ENCODE results near the gene LAMTOR4. TPM values are rescaled to one million over a fixed set of nuclear protein-coding genes. Genes with fewer than 3 reads are reported as not detected.

LAMTOR4 gene
- total and polyA plus RNA-seq, 2 of the 13 experiments (the other 11 are each of a cell fraction or from before 2014, with no cell fraction given), result 115 to 118 TPM

DNA sequence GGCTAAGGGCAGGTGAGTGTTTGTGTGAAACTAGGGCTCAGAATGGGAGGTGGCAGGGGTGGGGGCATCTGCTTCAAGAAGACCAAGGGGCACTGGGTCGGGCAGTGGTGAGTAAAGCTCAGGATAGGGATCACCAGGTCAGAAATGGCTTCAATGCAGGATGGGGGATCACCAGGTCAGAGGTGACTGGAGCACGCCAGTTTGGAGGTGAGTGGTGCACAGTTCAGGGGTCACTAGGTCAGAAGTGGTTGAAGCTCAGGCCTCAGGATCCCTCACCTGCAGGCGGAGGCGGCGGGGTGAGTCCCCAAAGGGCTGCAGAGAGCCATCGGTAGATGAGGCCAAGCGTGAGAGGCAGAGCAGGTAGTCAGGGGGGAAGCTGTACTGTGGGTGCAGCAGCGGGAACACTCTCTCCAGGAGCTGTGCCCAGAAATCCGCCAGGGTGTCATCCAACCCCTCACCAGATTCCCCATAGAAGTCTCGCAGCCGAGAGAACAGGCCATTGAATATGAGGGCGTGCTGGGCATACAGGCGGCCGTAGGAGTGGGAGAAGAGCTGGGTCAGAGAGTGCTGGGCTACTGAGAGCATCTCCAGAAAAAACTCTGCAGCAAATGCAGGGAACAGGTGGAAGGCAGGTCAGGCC is 26.7 kb downstream of the LAMTOR4 start:
- no peak overlapping the region for H3K9ac ChIP-seq (ENCODE audit: insufficient read depth, low read depth, low read length)
- H3K9me3 ChIP-seq (ENCODE audit: low read length), result no peaks in the 10 kb centered on the region
- H3K4me3 ChIP-seq (replicated peaks in 1 of 3; ENCODE audit: insufficient read depth in 1 of 3, low read depth in 2 of 3, low read length in 3 of 3), result no peak overlapping the region
- ATAC-seq, result no peak
- H3K4me1 ChIP-seq (ENCODE audit: insufficient read depth, low read length), result peaks cover 21% of the 10 kb centered on the region
- whole genome bisulfite sequencing (ENCODE audit: low lambda C conversion rate), result 76% methylated on average over 14 of the region's 14 CpGs
- H2AFZ ChIP-seq (ENCODE audit: low read length), result no peak overlapping the region
- H4K20me1 ChIP-seq (ENCODE audit: insufficient read depth, low read length), result no peaks in the 10 kb centered on the region
- in situ Hi-C loops (cut with HindIII; ENCODE audit: extremely low pct_ligation_motif_present, low pct_unique_long_range_greater_than_20kb), result no loop called here
- H3K27me3 ChIP-seq (ENCODE audit: control insufficient read depth in 1 of 2, insufficient read depth in 2 of 2, low read length in 2 of 2), result peaks cover 1 to 15% of the 10 kb centered on the region in 2 experiments; a peak in 3 of 5 replicates
- H3K79me2 ChIP-seq (ENCODE audit: insufficient read depth, low read length), result no peaks in the 10 kb centered on the region
- POLR2A ChIA-PET, result interaction anchor here (0.6 kb wide), 1 partner anchor 67 kb away, joined by 3 read pairs; no protein-coding TSS in a partner anchor
- H3K4me2 ChIP-seq (ENCODE audit: low read depth, low read length), result no peak overlapping the region
- no TSS peak for BruUV-seq (replicated peaks)
- FAIRE-seq, result no peak
- TF ChIP-seq ZNF761 (CRISPR knock-in tag; conservative IDR thresholded peaks at IDR 0.05), result no peak
- no peak for TF ChIP-seq ZNF292 (CRISPR knock-in tag; IDR thresholded peaks at IDR 0.05; ENCODE audit: borderline replicate concordance, low read depth)
- no peak for TF ChIP-seq TMF1 (CRISPR knock-in tag; IDR thresholded peaks at IDR 0.05; ENCODE audit: low read depth)
- no peak for TF ChIP-seq ZNF839 (CRISPR knock-in tag; IDR thresholded peaks at IDR 0.05; ENCODE audit: borderline replicate concordance)
- no peak for TF ChIP-seq MATR3 (CRISPR knock-in tag; IDR thresholded peaks at IDR 0.05)
- TF ChIP-seq ZKSCAN1 (IDR thresholded peaks at IDR 0.05; ENCODE audit: low read length), result no peak
- TF ChIP-seq KDM4B (CRISPR knock-in tag; IDR thresholded peaks at IDR 0.05), result no peak
- no peak for TF ChIP-seq NFIC (IDR thresholded peaks at IDR 0.05; ENCODE audit: low read length)
- no peak for TF ChIP-seq SP5 (CRISPR knock-in tag; IDR thresholded peaks at IDR 0.05; ENCODE audit: borderline replicate concordance, low read depth)
- TF ChIP-seq, protein P1, sequence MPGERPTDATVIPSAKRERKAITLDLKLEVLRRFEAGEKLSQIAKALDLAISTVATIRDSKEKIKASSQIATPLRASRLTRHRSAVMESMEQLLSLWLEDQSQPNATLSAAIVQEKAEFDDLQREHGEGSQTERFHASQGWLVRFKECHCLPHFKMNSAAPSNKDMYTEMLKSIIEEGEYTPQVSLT (CRISPR knock-in tag; IDR thresholded peaks at IDR 0.05; ENCODE audit: borderline replicate concordance, low read depth), result no peak
- no peak for TF ChIP-seq RELA (CRISPR knock-in tag; IDR thresholded peaks at IDR 0.05)
- no peak for TF ChIP-seq ZSCAN21 (CRISPR knock-in tag; IDR thresholded peaks at IDR 0.05; ENCODE audit: borderline replicate concordance)
- no peak for TF ChIP-seq MAF1 (CRISPR knock-in tag; IDR thresholded peaks at IDR 0.05; ENCODE audit: borderline replicate concordance)
- TF ChIP-seq ZNF34 (CRISPR knock-in tag; IDR thresholded peaks at IDR 0.05; ENCODE audit: borderline replicate concordance), result no peak
- TF ChIP-seq SMC3 (IDR thresholded peaks at IDR 0.05; ENCODE audit: low read length), result no peak
- no peak for DNase-seq (ENCODE audit: low spot score)
- CTCF ChIA-PET (ENCODE audit: low intra/inter-chr PET ratio, low total read pairs), result no interaction called here
- intact Hi-C loops (cut with micrococcal nuclease; ENCODE audit: unreplicated experiment), result no loop called here
- H3K27ac ChIP-seq (ENCODE audit: extremely low read length, insufficient read depth, low read length), result no peak overlapping the region
- H3K36me3 ChIP-seq (replicated peaks in 1 of 2; ENCODE audit: control insufficient read depth in 1 of 2, insufficient read depth in 2 of 2, low read length in 2 of 2), result no peaks in the 10 kb centered on the region
